A549 treated with Mapracorat at 1 μM for 4 hours (cell line): Measurements from ENCODE around the gene FPGS. TPM values are rescaled to one million over a fixed set of nuclear protein-coding genes. Genes with fewer than 3 reads are reported as not detected.

ENCODE experiments used
- total RNA-seq: library from RNA; stranded (reverse); fragments of 200-300 nt; extraction: Qiagen RNA extraction; gene quantifications from 5 replicates; pipeline ENCODE4 v1.2.3, GENCODE V29; 2022

The FPGS gene, protein sequence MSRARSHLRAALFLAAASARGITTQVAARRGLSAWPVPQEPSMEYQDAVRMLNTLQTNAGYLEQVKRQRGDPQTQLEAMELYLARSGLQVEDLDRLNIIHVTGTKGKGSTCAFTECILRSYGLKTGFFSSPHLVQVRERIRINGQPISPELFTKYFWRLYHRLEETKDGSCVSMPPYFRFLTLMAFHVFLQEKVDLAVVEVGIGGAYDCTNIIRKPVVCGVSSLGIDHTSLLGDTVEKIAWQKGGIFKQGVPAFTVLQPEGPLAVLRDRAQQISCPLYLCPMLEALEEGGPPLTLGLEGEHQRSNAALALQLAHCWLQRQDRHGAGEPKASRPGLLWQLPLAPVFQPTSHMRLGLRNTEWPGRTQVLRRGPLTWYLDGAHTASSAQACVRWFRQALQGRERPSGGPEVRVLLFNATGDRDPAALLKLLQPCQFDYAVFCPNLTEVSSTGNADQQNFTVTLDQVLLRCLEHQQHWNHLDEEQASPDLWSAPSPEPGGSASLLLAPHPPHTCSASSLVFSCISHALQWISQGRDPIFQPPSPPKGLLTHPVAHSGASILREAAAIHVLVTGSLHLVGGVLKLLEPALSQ
- total RNA-seq, result 45.2 to 55.1 TPM (median 50.8 TPM) in 5 replicates

DNA sequence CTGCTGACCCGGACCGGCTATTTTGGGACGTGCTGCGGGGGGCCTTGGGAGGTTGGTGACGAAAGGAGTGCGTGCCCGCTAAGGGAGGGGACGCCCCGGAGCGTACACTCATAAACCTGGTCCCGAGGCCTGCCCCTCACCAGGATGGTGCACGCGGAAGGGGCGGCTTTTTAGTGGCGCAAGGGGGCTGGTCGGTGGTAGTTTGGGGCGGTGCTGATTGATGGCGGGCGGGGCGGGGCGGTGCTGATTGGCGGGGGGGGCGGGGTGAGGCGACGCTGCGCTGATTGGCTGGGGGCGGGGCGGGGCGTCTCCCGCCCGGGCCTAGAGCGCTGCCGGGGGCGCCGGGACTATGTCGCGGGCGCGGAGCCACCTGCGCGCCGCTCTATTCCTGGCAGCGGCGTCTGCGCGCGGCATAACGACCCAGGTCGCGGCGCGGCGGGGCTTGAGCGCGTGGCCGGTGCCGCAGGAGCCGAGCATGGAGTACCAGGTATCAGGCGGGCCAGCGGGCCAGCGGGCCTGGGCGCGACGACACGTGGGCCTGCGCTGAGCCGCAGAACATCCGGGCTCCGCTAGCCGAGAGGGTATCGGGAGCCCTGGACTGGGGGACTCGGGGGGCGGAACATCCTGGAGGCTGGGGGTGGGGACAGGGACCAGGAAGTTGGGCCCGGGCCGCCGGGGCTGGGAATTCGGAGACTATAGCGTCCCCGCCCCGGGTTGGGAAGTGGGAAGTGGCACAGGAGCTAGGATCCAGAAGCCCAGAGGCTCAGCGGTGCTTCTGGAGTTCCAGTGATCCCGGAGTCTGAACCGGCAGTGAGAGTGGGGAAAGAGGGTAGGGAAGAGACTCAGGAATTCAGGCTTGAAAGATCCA lies at the start of gene FPGS:
Gene FPGS, plus strand, starts transcription at position 307 of the 868 bp plus-strand sequence. Its CDS starts 43 bp downstream, at position 350.

DNA sequence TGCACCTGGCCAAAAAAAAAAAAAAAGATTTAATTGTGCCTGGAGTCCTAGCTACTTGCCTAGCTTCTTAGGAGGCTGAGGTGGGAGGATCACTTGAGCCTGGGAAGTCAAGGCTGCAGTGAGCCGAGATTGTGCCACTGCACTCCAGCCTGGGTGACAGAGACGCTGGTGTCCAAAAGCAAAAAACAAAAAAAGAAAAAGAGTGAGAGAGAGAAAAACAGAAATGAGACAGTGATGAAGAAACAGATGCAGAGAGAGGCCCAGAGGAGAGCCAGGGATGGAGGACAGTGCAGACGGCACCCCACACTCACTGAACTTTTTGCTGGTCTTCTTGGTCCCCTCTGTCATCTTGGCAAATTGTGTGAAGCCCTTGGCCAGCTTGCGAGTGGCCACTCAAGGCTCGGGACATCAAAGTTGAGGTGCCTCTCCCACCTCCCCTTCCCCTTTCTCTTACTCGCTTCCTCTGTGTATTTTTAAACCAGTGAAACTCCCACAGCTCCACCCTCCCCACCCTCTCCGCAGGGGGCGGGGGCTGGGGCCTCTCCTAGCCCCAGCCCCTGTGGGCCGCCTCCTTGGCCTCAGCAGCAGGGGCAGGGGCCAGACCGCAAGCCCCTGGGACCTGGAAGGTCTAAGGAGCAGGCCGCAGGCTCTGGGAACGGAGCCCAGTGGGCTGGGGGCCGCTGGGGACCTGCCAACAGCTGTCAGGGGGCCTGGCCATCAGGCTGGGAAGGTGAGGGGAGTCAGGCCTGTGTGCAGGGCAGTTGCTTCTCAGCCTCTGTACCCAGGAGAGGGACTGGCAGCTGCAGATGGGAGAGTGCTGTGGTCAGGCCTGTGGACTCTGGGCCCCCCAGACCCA lies 24.2 kb upstream of the FPGS start, which contains the start of gene SH2D3C:
Gene SH2D3C, minus strand, starts transcription at position 387 of the 856 bp plus-strand sequence. Its CDS starts 39 bp downstream, at position 348.

DNA sequence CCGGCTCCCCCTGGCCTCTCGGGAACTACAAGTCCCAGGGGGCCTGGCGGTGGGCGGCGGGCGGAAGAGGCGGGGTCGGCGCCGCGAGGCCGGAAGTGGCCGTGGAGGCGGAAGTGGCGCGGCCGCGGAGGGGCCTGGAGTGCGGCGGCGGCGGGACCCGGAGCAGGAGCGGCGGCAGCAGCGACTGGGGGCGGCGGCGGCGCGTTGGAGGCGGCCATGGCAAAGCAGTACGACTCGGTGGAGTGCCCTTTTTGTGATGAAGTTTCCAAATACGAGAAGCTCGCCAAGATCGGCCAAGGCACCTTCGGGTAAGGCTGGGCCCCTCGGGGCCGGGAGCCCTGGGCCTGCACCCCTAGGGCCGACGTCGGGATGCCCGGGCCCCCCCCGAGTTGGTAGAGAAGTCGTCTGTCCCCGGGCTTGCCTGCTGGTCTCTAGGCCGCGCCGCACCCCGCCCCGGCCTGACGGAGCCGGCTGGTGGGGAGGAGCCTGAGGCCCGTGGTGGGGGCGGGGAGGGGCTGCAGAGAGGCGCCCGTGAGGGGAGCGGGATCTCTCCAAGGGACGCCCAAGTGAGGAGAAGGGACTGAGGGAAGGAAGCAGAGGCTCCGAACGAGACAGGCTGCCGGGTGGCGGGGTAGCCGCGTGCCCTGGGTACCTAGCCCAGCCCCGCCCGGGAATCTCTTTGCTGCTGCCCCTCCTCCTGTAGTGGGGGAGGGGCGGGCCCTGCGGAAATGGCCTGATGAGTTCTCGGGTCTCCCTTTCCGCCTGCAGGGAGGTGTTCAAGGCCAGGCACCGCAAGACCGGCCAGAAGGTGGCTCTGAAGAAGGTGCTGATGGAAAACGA lies 16.5 kb upstream of the FPGS start, which contains the start of gene CDK9:
Gene CDK9, plus strand, starts transcription at position 102 of the 840 bp plus-strand sequence. Its CDS starts 115 bp downstream, at position 217.

DNA sequence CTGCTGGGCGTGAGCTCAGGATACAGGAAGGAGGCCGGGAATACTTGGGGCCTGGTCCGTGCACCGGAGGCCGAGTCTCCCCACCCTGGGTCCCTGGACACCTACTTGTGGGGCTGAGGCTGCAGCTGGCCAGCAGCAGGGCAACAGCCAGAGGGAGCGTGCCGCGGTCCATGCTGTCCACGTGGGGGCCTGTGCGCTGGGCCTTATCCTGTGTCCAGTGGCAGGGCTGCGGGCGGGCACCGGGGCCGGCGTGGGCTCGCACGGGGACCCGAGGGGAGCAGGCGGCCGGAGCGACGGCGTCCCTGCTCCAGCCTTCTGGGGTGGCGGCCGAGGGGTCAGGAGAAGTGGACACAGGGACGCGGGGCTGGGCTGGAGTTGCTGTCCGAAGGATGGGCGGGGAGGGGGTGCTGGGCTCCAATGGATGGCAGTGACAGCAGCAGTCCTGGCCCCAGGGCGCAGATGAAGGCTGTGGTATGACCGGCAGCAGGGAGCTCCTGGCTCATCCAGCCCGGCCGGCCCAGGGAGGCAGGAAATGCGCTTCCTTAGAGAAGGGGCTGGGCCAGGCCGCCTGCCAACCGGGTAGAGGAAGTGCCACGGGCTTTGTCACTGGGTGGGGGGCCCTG lies 51.6 kb downstream of the FPGS start, which contains the start of gene ENG:
Gene ENG, minus strand, starts transcription at position 475 of the 623 bp plus-strand sequence. Its CDS starts 303 bp downstream, at position 172.

Other genes with a start within 250 kb of the FPGS start
- 14.7 to 18.1 TPM (median 17.5 TPM) in 5 replicates for gene STXBP1, start 190.6 kb upstream of the FPGS start, total RNA-seq
- 0.07 TPM in 1 of 5 replicates, not detected in the others for gene CFAP157, start 95.9 kb upstream of the FPGS start, total RNA-seq
- 13.2 to 21.4 TPM (median 18.8 TPM) in 5 replicates for gene PTRH1, start 87.2 kb upstream of the FPGS start, total RNA-seq
- 0.05 to 0.06 TPM (median 0.06 TPM) in 4 of 5 replicates, not detected in the other for gene TTC16, start 86.8 kb upstream of the FPGS start, total RNA-seq
- gene TOR2A, start 67.6 kb upstream of the FPGS start, total RNA-seq, result 9.6 to 17.3 TPM (median 15.2 TPM) in 5 replicates
- 0.06 to 0.15 TPM (median 0.09 TPM) in 5 replicates for gene SH2D3C, start 24.2 kb upstream of the FPGS start, total RNA-seq
- 43.5 to 54.9 TPM (median 48.2 TPM) in 5 replicates for gene CDK9, start 16.8 kb upstream of the FPGS start, total RNA-seq
- gene ENG, start 51.8 kb downstream of the FPGS start, total RNA-seq, result 0.07 to 0.15 TPM (median 0.10 TPM) in 5 replicates
- gene AK1, start 74.8 kb downstream of the FPGS start, total RNA-seq, result 50.6 to 85.5 TPM (median 74.9 TPM) in 5 replicates
- gene ST6GALNAC6, start 96.7 kb downstream of the FPGS start, total RNA-seq, result 21.1 to 25.8 TPM (median 22.7 TPM) in 5 replicates
- 13.8 to 18.8 TPM (median 16.9 TPM) in 5 replicates for gene ST6GALNAC4, start 114.2 kb downstream of the FPGS start, total RNA-seq
- 1.0 to 3.5 TPM (median 1.6 TPM) in 5 replicates for gene PIP5KL1, start 127.9 kb downstream of the FPGS start, total RNA-seq
- 37.0 to 44.2 TPM (median 41.4 TPM) in 5 replicates for gene DPM2, start 135.0 kb downstream of the FPGS start, total RNA-seq
- gene EEIG1, start 178.1 kb downstream of the FPGS start, total RNA-seq, result 43.3 to 63.4 TPM (median 52.2 TPM) in 5 replicates